ENCODE measurements around the gene LSAMP. TPM values are rescaled to one million over a fixed set of nuclear protein-coding genes. Genes with fewer than 3 reads are reported as not detected.

The LSAMP gene
- total and polyA plus RNA-seq, 2 experiments from 2014 or later = 2.0 to 2.9 TPM

DNA sequence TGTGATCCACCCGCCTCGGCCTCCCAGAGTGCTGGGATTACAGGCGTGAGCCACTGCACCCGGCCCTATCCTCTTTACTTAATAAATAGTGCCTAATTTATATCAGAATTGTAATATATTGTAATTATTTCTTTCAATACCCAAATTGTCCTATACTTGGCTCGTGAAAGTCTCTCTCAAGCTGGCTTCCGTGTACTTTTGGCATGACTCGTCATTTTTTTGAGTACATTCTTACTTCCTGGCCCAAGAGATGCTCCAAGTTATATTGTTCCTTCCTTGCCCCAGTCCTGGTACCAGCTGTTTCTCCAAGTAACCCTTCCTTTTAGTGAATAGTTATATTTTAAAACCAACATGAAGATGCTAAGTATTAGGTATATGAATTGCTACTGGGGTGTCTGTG is 366.7 kb downstream of the LSAMP start (continued):
- TF ChIP-seq, protein P1, sequence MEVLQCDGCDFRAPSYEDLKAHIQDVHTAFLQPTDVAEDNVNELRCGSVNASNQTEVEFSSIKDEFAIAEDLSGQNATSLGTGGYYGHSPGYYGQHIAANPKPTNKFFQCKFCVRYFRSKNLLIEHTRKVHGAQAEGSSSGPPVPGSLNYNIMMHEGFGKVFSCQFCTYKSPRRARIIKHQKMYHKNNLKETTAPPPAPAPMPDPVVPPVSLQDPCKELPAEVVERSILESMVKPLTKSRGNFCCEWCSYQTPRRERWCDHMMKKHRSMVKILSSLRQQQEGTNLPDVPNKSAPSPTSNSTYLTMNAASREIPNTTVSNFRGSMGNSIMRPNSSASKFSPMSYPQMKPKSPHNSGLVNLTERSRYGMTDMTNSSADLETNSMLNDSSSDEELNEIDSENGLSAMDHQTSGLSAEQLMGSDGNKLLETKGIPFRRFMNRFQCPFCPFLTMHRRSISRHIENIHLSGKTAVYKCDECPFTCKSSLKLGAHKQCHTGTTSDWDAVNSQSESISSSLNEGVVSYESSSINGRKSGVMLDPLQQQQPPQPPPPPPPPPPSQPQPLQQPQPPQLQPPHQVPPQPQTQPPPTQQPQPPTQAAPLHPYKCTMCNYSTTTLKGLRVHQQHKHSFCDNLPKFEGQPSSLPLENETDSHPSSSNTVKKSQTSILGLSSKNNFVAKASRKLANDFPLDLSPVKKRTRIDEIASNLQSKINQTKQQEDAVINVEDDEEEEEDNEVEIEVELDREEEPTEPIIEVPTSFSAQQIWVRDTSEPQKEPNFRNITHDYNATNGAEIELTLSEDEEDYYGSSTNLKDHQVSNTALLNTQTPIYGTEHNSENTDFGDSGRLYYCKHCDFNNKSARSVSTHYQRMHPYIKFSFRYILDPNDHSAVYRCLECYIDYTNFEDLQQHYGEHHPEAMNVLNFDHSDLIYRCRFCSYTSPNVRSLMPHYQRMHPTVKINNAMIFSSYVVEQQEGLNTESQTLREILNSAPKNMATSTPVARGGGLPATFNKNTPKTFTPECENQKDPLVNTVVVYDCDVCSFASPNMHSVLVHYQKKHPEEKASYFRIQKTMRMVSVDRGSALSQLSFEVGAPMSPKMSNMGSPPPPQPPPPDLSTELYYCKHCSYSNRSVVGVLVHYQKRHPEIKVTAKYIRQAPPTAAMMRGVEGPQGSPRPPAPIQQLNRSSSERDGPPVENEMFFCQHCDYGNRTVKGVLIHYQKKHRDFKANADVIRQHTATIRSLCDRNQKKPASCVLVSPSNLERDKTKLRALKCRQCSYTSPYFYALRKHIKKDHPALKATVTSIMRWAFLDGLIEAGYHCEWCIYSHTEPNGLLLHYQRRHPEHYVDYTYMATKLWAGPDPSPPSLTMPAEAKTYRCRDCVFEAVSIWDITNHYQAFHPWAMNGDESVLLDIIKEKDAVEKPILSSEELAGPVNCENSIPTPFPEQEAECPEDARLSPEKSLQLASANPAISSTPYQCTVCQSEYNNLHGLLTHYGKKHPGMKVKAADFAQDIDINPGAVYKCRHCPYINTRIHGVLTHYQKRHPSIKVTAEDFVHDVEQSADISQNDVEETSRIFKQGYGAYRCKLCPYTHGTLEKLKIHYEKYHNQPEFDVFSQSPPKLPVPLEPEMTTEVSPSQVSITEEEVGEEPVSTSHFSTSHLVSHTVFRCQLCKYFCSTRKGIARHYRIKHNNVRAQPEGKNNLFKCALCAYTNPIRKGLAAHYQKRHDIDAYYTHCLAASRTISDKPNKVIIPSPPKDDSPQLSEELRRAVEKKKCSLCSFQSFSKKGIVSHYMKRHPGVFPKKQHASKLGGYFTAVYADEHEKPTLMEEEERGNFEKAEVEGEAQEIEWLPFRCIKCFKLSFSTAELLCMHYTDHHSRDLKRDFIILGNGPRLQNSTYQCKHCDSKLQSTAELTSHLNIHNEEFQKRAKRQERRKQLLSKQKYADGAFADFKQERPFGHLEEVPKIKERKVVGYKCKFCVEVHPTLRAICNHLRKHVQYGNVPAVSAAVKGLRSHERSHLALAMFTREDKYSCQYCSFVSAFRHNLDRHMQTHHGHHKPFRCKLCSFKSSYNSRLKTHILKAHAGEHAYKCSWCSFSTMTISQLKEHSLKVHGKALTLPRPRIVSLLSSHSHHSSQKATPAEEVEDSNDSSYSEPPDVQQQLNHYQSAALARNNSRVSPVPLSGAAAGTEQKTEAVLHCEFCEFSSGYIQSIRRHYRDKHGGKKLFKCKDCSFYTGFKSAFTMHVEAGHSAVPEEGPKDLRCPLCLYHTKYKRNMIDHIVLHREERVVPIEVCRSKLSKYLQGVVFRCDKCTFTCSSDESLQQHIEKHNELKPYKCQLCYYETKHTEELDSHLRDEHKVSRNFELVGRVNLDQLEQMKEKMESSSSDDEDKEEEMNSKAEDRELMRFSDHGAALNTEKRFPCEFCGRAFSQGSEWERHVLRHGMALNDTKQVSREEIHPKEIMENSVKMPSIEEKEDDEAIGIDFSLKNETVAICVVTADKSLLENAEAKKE (CRISPR knock-in tag; IDR thresholded peaks at IDR 0.05) = no peak
- TF ChIP-seq, protein P2, sequence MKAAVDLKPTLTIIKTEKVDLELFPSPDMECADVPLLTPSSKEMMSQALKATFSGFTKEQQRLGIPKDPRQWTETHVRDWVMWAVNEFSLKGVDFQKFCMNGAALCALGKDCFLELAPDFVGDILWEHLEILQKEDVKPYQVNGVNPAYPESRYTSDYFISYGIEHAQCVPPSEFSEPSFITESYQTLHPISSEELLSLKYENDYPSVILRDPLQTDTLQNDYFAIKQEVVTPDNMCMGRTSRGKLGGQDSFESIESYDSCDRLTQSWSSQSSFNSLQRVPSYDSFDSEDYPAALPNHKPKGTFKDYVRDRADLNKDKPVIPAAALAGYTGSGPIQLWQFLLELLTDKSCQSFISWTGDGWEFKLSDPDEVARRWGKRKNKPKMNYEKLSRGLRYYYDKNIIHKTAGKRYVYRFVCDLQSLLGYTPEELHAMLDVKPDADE (IDR thresholded peaks at IDR 0.05) = no peak
- no peak for TF ChIP-seq NANOG (IDR thresholded peaks at IDR 0.05; ENCODE audit: borderline replicate concordance)
- no peak for TF ChIP-seq EZH2 (IDR thresholded peaks at IDR 0.05; ENCODE audit: low read depth, unreplicated experiment)
- no peak for TF ChIP-seq ZNF114 (CRISPR knock-in tag; IDR thresholded peaks at IDR 0.05)
- no peak for TF ChIP-seq POLR2AphosphoS5 (IDR thresholded peaks at IDR 0.05; ENCODE audit: low read depth)
- TF ChIP-seq STAT1 (IDR thresholded peaks at IDR 0.05; ENCODE audit: unreplicated experiment) = no peak

DNA sequence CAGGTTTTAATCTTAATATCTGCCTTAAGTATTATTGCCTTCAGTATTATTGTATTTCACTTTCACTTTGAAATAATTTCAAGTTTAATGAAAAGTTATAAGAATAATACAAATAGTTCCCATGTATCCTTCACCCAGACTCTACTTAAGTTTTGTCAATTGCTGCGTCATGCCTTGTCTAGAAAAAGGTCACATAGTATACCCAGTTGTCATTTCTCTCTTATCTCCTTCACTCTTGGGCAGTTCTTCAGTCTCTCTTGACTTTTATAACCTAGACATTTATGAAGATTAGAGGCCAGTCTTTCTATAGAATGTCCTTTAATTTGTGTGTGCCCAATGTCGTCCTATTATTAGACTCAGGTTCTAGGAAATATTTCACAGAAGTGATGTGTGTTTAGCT is 367.7 kb downstream of the LSAMP start:
- Histone ChIP-seq H3K4me3 (no peak overlapping the region), H3F3A (replicated peaks; ENCODE audit: low read depth) (no peaks in the 10 kb centered on the region), H3K79me2 (replicated peaks; ENCODE audit: insufficient read depth) (no peaks in the 10 kb centered on the region), H3K27ac (ENCODE audit: low read depth) (no peak overlapping the region), H3K27me3 (ENCODE audit: insufficient read depth) (no peaks in the 10 kb centered on the region), H3K9me2 (ENCODE audit: insufficient read depth) (no peaks in the 10 kb centered on the region; the same call in 1 of the 2 replicates), H4K20me1 (replicated peaks; ENCODE audit: insufficient read depth) (no peaks in the 10 kb centered on the region), H3K4me1 (ENCODE audit: insufficient read depth) (no peaks in the 10 kb centered on the region), H2AFZ (no peak overlapping the region), H3K4me2 (no peak overlapping the region), H3K36me3 (ENCODE audit: insufficient read depth) (no peaks in the 10 kb centered on the region)
- peaks cover 3% of the 10 kb centered on the region for H3K27me3 Mint-ChIP-seq (ENCODE audit: insufficient read depth, low read depth, poor library complexity)
- H3K4me1 Mint-ChIP-seq = no peaks in the 10 kb centered on the region
- ATAC-seq (no peak), DNase-seq (ENCODE audit: low spot score) (no peak)
- H3K4me3 Mint-ChIP-seq = no peak overlapping the region
- H3K27ac Mint-ChIP-seq = no peak overlapping the region
- no peaks in the 10 kb centered on the region for H3K36me3 Mint-ChIP-seq (ENCODE audit: low read depth)
- no peaks in the 10 kb centered on the region for H3K9me3 Mint-ChIP-seq
- TF ChIP-seq EZH2 (IDR thresholded peaks at IDR 0.05; ENCODE audit: low read depth, unreplicated experiment) = no peak
- no peak for TF ChIP-seq POLR2AphosphoS5 (IDR thresholded peaks at IDR 0.05; ENCODE audit: low read depth)
- no peak for TF ChIP-seq CREB1 (CRISPR knock-in tag; IDR thresholded peaks at IDR 0.05; ENCODE audit: low read depth)
- no peak for TF ChIP-seq ZNF331 (CRISPR knock-in tag; IDR thresholded peaks at IDR 0.05; ENCODE audit: low read depth)
- no peak for TF ChIP-seq JUNB (IDR thresholded peaks at IDR 0.05; ENCODE audit: unreplicated experiment)
- TF ChIP-seq, protein P2 (IDR thresholded peaks at IDR 0.05) = no peak
